Fibroblast of skin of back (primary cell): Measurements from ENCODE around the gene FUZ.

Experiments
- DNase-seq: peaks from one replicate; pipeline ENCODE4 v3.0.0-alpha.2; 2013

FUZ gene

DNA sequence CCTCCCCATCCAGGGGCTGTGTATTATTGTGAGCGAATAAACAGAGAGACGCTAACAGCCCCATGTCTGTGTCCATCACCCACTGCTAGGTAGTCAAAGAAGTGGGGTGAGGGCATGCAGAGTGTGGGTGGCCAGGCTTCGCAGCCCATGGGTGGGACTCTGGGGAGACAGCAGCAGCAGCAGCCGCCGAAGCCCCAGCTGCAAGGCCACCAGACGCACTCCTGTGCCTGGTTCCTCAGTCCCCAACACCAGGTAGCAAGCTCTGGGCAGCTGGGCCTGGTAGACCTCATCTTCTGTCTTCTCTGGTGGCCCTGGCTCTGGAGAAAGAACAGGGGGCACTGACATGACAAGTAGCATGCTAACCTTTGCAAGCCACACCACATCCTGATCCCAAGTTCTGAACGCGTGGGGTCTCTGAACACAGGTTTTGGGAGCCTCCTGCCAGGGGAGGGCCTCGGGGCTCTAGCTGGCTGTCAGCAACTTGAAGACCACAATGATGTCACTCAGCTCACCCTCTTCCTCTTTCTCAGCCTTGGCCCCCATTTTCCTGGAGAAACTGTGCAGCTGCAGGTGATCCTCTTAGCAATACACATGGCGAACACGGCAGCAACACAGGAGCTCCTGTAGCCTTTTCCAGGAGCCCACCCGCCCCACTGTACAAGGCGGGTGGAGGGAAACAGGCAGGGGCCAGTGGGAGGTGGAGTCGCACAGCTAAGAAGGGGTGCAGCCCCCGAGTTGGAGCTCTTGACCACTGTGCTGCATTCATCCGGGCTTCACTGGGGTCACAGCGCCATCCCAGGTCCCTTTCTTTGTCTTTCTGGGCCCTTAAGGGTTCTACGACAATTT lies 5.8 kb downstream of the FUZ start:
- DNase-seq: no peak

DNA sequence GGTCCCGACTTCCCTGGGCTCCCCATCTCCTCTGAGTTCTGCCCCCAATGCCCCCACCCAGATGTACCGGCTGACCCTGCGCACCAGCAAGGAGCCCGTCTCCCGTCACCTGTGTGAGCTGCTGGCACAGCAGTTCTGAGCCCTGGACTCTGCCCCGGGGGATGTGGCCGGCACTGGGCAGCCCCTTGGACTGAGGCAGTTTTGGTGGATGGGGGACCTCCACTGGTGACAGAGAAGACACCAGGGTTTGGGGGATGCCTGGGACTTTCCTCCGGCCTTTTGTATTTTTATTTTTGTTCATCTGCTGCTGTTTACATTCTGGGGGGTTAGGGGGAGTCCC lies 6.5 kb downstream of the FUZ start:
- no peak for DNase-seq

DNA sequence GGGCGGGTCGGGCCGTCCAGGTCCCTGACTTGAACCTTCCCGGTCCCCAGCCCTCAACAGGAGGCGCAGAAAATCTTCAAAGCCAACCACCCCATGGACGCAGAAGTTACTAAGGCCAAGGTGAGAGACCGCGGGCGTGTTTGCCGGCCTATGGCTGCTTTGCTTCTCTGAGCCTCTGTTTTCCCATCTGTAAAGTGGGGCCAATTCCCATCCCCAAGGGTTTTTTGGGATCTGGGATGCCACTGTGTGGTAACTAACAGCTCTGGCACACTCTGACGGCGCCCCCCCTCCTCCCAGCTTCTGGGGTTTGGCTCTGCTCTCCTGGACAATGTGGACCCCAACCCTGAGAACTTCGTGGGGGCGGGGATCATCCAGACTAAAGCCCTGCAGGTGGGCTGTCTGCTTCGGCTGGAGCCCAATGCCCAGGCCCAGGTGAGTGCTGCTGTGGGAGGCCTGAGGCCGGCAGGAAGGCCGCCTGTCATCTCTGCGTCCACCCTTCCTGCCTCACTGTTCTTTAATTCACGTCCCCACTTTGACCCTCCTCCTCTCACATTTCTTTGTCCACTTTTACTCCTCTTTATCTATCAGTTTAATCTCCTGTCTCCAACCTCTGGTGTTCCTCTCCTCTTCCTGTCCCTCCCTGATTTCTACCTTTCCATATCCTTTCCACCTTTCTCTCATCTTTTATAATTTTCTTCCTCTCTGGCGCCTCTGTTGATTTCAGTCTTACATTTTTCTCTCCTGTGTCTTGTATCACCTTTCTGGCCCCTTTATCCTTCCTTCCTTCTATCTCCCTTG lies 7.1 kb downstream of the FUZ start:
- DNase-seq: no peak

DNA sequence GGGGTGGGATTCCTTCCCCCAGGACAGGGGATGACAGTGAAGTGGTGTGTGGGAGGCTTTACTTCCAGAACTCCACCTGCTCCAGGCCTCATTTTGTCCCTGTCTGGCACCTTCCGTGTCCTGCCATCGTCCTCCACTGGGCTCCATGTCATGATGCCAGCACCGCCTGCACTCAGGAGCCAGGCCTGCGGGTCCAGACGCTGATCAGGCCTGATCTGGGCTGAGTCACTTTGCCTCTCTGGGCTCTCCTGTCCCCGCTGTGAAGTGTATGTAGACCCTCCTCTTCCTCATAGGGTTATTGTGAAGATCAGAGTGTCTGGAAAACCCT lies 9.6 kb downstream of the FUZ start:
- no peak for DNase-seq

DNA sequence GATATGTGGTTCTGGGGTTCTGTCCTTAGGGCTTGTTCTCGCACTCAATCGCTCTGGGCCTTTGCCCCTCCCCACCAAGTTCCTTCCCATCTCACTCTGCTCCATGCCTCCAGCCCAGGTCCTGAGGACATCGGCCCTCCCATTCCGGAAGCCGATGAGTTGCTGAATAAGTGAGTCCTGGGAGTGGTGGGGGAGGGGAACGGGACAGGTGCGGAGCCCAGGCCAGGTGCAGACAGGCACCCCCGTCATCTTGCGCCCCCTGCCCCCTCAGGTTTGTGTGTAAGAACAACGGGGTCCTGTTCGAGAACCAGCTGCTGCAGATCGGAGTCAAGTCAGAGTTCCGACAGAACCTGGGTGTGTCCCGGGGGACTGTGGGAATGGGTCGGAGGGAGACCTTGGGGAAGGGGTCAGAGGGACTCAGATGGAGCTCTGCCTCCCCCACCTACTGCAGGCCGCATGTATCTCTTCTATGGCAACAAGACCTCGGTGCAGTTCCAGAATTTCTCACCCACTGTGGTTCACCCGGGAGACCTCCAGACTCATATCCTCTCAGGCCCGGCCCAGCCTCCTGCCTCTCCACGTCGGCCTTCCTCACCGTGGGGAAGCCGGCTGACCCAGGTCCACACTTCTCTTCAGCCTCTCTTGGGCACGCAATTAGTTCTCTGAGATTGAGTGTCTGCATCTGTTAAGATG lies 10.1 kb downstream of the FUZ start:
- no peak for DNase-seq

DNA sequence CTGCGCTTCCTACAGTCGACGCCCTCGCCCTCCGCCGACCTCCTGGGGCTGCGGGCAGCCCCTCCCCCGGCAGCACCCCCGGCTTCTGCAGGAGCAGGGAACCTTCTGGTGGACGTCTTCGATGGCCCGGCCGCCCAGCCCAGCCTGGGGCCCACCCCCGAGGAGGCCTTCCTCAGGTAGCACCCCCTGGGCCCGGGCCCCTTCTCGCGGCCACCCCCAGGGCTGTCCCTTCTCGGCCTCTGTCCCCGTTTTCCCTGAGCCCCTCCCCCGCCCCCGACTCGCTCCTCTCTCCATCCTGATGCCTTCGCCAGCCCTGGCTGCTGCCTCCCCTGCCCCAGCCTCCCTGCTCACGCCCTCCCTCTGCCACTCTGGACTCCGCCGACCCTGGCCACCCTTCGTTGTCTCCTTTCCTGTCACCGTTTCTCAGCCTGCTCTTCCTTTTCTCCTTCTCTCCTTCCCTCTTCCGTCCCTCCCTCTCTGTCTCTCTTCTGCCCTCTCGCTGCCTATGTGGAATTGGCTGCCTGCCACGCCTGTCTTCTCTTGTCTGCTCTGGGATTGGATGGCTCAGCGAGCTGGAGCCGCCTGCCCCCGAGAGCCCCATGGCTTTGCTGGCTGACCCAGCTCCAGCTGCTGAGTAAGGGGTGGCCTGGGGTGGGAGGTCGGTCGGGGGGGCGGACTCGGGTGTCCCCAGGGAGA lies 11.0 kb downstream of the FUZ start:
- peak; percentile 93 for DNase-seq

DNA sequence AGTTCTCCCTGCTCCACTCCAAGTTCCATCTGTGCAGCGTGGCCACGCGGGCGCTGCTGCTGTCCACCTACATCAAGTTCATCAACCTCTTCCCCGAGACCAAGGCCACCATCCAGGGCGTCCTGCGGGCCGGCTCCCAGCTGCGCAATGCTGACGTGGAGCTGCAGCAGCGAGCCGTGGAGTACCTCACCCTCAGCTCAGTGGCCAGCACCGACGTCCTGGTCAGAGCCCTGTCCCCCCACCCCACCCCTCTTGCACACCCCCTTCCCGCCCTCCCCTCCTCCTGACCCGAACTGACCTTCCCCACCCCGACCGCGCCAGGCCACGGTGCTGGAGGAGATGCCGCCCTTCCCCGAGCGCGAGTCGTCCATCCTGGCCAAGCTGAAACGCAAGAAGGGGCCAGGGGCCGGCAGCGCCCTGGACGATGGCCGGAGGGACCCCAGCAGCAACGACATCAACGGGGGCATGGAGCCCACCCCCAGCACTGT lies 11.6 kb downstream of the FUZ start:
- no peak for DNase-seq

DNA sequence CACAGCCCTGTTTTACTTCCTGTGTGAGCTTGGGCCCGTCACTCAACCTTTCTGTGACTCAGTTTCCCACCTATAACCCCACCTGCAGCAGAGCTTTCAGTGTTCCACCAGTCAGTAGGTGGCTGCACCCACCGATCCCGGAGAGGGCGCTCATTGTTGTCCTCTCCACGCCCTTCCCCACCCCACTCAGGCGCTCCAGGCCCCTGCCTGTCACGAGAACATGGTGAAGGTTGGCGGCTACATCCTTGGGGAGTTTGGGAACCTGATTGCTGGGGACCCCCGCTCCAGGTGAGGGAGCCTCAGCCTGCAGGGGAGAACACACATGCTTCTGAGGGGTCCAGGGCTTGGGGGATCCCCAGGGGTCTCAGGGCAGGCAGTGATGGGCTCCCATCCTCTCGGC lies 12.3 kb downstream of the FUZ start:
- no peak for DNase-seq

DNA sequence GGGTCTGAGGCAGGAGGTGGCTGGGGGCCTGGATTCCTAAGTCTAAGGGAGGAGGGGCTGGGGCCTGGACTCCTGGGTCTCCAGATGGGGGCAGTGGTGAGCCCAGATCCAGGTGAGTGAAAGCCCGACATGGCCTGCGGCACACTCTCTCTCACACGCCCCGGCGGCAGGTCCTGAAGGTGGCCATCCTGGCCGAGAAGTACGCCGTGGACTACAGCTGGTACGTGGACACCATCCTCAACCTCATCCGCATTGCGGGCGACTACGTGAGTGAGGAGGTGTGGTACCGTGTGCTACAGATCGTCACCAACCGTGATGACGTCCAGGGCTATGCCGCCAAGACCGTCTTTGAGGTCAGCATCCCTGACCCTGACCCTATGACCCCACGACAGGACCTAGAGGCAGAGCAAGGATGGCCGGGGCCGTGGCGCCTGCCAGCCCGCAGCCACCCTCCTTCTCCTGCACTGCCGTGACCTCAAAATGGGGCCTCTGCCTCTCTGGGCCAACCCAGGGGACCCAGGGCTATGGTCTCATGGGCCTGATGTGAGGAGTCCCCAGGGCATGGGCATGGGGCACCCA lies 13.2 kb downstream of the FUZ start:
- DNase-seq: no peak

DNA sequence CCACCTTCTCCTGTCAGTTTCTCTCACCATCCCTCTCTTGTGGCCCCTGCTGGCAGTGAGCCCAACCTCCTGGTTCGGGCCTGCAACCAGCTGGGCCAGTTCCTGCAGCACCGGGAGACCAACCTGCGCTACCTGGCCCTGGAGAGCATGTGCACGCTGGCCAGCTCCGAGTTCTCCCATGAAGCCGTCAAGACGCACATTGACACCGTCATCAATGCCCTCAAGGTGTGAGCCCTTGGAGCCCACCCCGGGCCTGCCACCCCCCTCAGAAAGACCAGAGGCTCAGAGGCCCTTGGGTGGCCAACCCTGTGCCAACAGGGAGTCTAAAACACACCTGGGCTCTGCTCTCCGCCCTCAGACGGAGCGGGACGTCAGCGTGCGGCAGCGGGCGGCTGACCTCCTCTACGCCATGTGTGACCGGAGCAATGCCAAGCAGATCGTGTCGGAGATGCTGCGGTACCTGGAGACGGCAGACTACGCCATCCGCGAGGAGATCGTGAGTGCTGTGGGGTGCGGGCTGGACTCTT lies 13.8 kb downstream of the FUZ start:
- DNase-seq: no peak

DNA sequence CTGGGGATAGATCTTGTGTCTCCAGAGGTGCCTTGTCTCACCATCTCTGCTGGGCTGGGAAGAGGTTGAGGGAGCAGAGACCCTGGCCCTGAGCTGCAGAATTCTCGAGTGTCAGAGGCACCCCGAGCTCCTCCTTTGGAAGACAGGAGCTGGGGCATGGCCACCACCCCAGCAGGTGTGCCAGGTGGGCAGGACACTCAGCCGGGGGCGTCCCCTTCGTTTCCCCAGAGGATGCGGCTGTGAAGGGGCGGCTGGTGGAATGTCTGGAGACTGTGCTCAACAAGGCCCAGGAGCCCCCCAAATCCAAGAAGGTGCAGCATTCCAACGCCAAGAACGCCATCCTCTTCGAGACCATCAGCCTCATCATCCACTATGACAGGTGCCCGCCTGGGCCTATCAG lies 14.5 kb downstream of the FUZ start:
- no peak for DNase-seq

DNA sequence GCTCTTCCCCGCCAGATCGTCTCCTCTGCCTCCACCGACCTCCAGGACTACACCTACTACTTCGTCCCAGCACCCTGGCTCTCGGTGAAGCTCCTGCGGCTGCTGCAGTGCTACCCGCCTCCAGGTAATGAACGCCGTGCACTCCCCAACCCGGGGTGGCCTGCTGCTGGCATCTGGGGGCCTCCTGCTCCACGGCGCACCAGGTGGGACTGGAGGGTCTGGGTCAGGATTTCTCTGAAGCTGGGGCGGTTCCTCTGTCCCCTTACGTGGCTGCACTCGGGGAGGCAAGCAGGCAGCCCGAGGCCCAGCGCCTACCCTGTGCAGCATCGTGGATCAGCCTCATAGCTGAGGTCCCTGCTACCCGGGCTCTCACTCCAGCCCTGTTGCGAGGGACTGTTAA lies 17.5 kb downstream of the FUZ start:
- no peak for DNase-seq

DNA sequence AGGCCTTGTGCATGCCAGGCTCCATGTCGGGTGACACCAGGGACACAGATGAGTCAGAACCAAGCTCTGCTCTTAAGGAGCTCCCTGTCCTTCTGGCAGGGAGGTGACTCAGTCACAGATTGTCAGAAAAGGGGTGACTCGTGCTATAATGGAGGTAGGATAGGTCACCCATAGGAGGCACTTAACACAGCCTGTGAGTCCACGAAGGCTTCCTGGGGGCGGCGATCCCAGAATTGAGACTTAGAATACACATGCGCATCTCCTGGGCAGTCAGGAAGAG lies 19.6 kb downstream of the FUZ start:
- DNase-seq: peak; percentile 79

DNA sequence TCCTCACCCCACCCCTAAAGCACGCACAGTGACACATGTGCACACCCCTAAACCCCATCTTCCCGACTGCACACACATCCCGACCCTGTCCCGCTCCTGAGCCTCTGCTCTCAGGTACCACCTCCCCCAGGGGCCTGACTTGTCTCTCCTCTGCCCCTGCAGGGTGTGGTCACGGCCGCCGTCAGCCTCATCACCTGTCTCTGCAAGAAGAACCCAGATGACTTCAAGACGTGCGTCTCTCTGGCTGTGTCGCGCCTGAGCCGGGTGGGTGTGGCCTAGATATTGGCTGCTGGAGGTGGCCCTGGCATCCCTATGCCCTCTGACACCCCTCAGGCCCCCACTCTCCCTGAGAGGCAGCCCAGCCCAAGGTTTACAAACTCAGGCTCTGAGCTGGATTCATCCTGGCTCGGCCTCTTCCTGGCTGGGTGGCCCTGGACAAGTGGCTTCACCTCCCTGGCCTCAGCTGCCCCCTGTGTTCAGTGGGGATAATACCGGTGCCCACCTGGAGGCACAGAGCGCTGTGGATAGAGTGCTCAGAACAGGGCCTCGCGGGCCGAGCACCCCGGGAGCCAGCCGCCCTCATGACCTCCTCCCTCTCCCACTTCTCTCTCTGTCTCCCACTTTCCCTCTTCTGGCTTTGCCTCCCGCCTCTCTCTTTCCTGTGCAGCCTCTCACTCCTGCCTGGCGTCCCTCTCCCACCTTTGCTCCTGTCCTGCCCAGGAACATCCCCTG lies 20.1 kb downstream of the FUZ start:
- DNase-seq: no peak

DNA sequence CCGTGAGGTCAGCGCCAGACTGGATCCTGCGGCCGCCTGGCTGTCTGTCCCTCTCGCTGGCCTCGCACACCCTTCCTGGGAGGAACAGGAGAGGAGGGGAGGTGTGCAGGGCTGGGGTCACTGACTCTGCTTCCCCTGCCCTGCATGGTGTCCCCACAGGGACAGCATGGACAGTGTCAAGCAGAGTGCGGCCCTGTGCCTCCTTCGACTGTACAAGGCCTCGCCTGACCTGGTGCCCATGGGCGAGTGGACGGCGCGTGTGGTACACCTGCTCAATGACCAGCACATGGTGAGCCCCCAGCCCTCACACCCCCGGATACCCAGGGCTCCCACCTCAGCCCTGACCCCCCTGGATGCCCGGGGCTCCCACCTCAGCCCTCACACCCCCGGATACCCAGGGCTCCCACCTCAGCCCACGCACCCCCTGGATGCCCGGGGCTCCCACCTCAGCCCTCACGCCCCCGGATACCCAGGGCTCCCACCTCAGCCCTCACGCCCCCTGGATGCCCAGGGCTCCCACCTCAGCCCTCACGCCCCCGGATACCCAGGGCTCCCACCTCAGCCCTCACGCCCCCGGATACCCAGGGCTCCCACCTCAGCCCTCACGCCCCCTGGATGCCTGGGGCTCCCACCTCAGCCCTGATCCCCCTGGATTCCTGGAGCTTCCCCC lies 21.2 kb downstream of the FUZ start:
- DNase-seq: no peak

DNA sequence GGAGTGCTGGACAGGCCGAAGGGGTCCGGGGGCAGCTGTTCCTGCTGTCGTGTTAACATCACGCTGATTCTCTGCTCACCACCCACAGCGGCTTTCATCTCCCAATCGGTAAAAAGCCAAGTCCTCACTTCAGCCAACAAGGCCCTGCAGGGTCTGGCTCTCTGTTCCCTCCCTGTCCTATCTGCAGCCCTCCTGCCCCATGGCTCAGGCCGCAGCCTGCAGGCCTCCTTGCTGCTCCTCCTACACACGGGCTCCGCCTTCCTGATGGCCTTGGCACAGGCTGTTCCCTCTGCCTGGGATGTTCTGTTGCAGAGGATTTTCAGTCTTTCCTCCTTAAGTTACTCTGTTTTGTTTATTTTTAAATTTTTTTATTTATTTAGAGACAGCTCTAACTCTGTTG lies 22.2 kb downstream of the FUZ start:
- DNase-seq: no peak

DNA sequence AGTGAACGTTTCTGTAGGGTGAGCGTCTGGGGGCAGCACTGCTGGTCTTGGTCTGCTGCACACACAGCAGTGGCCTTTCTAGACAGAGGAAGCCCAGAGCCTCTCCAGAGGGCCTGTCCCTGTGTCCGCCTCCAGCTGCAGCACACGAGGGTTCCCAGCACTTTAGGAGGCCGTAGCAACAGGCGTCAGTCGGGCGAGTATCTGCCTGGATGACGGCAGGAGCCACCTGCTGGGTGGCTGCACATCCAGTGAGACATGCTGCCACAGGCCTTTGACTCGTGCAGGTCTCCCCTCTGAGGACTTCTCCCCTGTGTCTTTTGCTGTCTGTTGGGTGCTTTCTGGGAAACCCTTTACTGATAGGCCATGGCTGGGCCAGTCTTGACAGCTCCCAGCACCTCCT lies 24.2 kb downstream of the FUZ start:
- no peak for DNase-seq

DNA sequence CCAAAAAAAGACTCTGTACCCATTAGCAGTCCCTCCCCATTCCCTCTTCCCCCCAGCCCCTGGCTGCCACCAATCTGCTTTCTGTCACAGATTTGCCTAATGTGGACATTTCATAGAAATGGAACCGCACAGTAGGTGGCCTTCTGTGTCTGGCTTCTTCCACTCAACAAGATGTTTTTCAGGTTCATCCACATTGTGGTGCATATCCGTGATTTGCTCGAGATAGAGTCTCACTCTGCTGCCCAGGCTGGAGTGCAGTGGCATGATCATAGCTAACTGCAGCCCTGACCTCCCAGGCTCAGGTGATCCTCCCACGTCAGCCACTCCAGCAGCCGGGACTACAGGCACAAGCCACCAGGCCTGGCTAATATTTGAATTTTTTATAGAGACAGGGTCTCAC lies 25.3 kb downstream of the FUZ start:
- no peak for DNase-seq

DNA sequence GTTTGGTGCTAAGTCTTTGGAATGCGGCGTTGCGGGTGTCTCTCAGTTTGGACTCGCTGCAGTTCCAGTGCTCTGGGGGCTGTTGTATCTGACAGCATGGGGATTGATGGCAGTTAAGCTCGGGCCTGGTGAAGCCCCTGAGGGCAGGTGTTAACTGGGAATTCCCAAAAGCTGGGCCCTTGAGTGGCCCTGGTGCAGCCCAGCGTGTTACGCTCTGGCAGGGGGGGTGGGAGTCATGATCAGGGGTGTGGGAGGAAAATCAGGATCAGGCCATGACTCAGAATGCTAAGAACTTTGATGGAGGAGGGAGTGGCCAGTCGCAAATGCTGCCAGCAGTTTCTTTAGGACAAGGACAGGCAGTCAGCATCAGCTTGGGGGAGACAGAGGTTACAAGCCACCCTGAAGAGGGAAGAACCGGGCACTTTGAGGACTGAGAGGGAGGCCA lies 26.7 kb downstream of the FUZ start:
- DNase-seq: peak; percentile 27

DNA sequence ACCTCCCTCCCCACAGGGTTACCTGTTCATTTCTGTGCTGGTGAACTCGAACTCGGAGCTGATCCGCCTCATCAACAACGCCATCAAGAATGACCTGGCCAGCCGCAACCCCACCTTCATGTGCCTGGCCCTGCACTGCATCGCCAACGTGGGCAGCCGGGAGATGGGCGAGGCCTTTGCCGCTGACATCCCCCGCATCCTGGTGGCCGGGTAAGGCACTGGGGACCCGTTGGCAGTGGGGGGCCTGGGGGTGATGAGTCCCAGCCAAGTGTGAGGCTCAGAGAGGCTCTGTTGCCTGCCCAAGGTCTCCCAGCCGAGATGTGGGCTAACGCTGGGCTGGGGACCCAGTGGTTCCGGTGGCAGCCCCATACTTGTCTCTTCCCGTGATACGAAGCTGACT lies 30.6 kb downstream of the FUZ start:
- DNase-seq: no peak

DNA sequence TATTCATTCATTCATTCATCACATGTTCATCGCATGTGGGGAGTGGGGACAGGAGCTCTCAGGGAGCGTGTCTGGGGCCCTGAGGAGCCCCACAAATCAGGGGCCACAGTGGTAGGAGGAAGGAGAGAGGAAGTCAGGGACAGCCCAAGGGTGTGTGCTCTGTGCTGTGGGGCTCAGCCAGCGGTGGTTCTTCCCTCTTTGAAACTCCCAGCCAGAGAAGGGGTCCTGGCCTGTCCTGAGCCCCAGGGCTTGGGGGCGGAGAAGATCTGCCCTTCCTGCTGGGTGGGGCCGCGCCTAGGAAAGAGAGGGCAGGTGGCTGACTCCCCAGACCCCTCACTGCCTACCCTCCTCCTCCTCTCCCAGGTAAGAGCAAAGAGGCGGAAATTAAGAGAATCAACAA lies 31.7 kb downstream of the FUZ start:
- DNase-seq: no peak
